Measurements from ENCODE around the gene ERFL. TPM values are rescaled to one million over a fixed set of nuclear protein-coding genes. Genes with fewer than 3 reads are reported as not detected.

ERFL gene
- total and polyA plus RNA-seq, 2 of the 8 experiments (the other 6 are each of a cell fraction or from before 2014, with no cell fraction given) = 0.12 TPM; not detected in 1

DNA sequence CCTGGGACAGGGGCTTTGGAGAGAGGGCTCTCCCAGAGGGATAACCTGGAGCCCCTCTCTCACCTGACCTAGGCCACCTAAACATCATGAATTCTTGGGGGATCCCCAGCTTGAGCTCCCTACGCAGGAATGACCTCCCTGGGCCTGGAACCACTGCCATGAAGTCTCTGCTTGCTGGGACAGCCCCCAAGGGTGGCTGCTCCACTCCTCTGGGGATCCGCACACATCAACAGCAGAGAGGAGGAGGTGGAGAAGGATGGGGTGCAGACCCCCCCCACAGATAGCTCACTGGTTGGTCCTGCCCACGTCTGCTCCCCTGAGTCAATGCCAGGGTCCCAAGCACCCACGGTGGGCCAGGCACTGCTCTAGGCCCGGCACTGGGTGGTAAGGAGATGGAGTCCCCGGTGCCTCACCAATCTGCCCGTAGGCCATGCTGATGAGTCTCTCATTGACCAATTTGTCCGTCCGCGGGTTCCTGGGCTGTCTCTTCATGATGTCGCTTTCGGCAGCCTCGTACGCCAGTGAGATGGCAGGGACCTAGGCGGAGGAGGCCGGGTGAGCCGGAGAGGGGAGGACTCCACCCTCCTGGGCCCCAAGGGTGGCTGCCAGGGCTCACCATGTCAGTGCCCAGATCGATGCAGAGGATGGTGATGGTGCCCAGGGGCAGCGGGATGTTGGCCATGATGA, 41.7 kb upstream of the ERFL start:
- Histone ChIP-seq H3K14ac (ENCODE audit: insufficient read length) (no peak overlapping the region), H3K18ac (ENCODE audit: extremely low read depth, low read length) (no peak overlapping the region), H3K4ac (replicated peaks; ENCODE audit: insufficient read length, low read depth, low read length) (no peak overlapping the region), H3K4me1 (replicated peaks in 1 of 4; ENCODE audit: control insufficient read depth in 3 of 4, insufficient read depth in 4 of 4, low read length in 3 of 4) (no peaks in the 10 kb centered on the region), H3K27me3 (replicated peaks in 1 of 4; ENCODE audit: control insufficient read depth in 3 of 4, extremely low read depth in 1 of 4, insufficient read depth in 3 of 4, low read length in 3 of 4) (no peaks in the 10 kb centered on the region), H3K56ac (replicated peaks; ENCODE audit: insufficient read length, low read depth, low read length) (no peak overlapping the region), H3K27ac (ENCODE audit: low read depth, low read length) (no peak overlapping the region), H2BK120ac (replicated peaks; ENCODE audit: low read depth, low read length) (no peak overlapping the region), H3K36me3 (ENCODE audit: control insufficient read depth in 2 of 4, insufficient read depth in 4 of 4, low read length in 3 of 4) (peaks cover 0 to 9% (median 0%) of the 10 kb centered on the region in 4 experiments; a peak in 3 of 8 replicates), H2BK15ac (ENCODE audit: low read length) (no peak overlapping the region), H4K91ac (replicated peaks; ENCODE audit: insufficient read length, low read length) (no peak overlapping the region), H3K79me1 (ENCODE audit: low read depth, low read length) (no peaks in the 10 kb centered on the region), H4K5ac (ENCODE audit: insufficient read length, low read depth, low read length) (no peak overlapping the region), H3K23ac (ENCODE audit: insufficient read length) (no peak overlapping the region), H2AK5ac (ENCODE audit: low read depth, low read length) (no peak overlapping the region), H3K9me3 (ENCODE audit: insufficient read depth in 2 of 2, low read depth in 1 of 2, low read length in 1 of 2) (no peaks in the 10 kb centered on the region), H2AFZ (ENCODE audit: low read length) (no peak overlapping the region), H3K4me2 (ENCODE audit: insufficient read depth in 1 of 2, low read depth in 2 of 2, low read length in 2 of 2) (no peak overlapping the region), H4K8ac (ENCODE audit: extremely low read depth, insufficient read depth, low read length) (no peak overlapping the region), H2BK20ac (ENCODE audit: low read length) (no peak overlapping the region), H2BK5ac (ENCODE audit: low read depth, low read length) (no peak overlapping the region), H3K79me2 (ENCODE audit: control insufficient read depth in 1 of 2, insufficient read depth in 2 of 2, low read length in 2 of 2) (no peaks in the 10 kb centered on the region), H2BK12ac (ENCODE audit: low read depth, low read length) (no peak overlapping the region), H3K9ac (replicated peaks in 1 of 4; ENCODE audit: extremely low read depth in 1 of 4, low read depth in 3 of 4, low read length in 3 of 4) (no peak overlapping the region), H3K4me3 (ENCODE audit: extremely low read depth in 1 of 4, insufficient read depth in 2 of 4, low read depth in 3 of 4, low read length in 4 of 4) (no peak overlapping the region), H3K23me2 (ENCODE audit: low read depth, low read length) (no peaks in the 10 kb centered on the region), H4K20me1 (replicated peaks in 1 of 2; ENCODE audit: control insufficient read depth in 1 of 2, insufficient read depth in 2 of 2, low read length in 2 of 2) (peaks cover 0 to 3% of the 10 kb centered on the region in 2 experiments)
- POLR2A ChIA-PET (ENCODE audit: partially characterized antibody) = interaction anchor here (0.6 to 0.8 kb wide), 2 partner anchors 8 to 46 kb away, joined by 3 read pairs; no protein-coding TSS in a partner anchor
- DNase-seq (ENCODE audit: low read depth in 1 of 2, low spot score in 2 of 2) (no peak), FAIRE-seq (no peak)
- CTCF ChIA-PET (ENCODE audit: partially characterized antibody) = interaction anchor here (0.7 kb wide), 1 partner anchor 18 kb away, joined by 3 read pairs; no protein-coding TSS in a partner anchor
- 94% methylated on average over 19 of the region's 19 CpGs; no CpG with 5 or more reads in 1 of the 2 experiments for WGBS, 2 experiments (ENCODE audit: extremely low coverage in 1 of 2, insufficient coverage in 1 of 2, insufficient read length in 1 of 2, insufficient replicate concordance in 2 of 2, low coverage in 1 of 2, low lambda C conversion rate in 2 of 2, missing lambda C conversion rate in 1 of 2)
- no peak for TF ChIP-seq ZNF274 (IDR thresholded peaks at IDR 0.05; ENCODE audit: borderline replicate concordance, extremely low read depth, low read length)
- TF ChIP-seq TCF12 (IDR thresholded peaks at IDR 0.05; ENCODE audit: low read depth, low read length) = no peak

All from H1 (cell line).